T-cell (primary cell): ENCODE measurements around the gene ACP3. TPM values are rescaled to one million over a fixed set of nuclear protein-coding genes. Genes with fewer than 3 reads are reported as not detected.
A peak's percentile ranks its signal among the peaks of the same experiment; 100 is the strongest.

Source experiments
- ATAC-seq, 4 experiments: fragments of 200-7000 bp in 3 of 4; fragments of 150-1000 bp in 1 of 4; cut with Tn5 transposase; replicated peaks in 1 of 4; 1 replicate in 3 of 4; 2 replicates in 1 of 4; pipeline ENCODE4 v1.10.0; 2021; ENCODE audit warnings: moderate library complexity in 3 of 4, mild to moderate bottlenecking in 2 of 4, moderate number of reproducible peaks in 1 of 4
- CTCF ChIA-PET, 2 donors: fragments of 300-600 bp; sonication (Branson Sonifier 250); formaldehyde crosslinking; loops; one replicate each; lab custom pipeline; 2022; ENCODE audit warnings: antibody characterized with exemption in 2 of 2; lab: Charles Lee
- POLR2A ChIA-PET, 2 donors: fragments of 300-600 bp; sonication (Branson Sonifier 250); formaldehyde crosslinking; loops; one replicate each; lab custom pipeline; 2022; ENCODE audit warnings: antibody characterized with exemption in 2 of 2; lab: Charles Lee
- DNase-seq, 35 experiments: peaks; one replicate each; pipeline versions ENCODE4 v3.0.0 to v3.0.0-alpha.2; 2013 to 2023
- H3K27ac ChIP-seq: one replicate; pipeline ENCODE4 v1.5.1; 2013; ENCODE audit warnings: low read length
- H3K27me3 ChIP-seq, 2 experiments: replicated peaks in 1 of 2; 1 replicate in 1 of 2; 2 replicates in 1 of 2; pipeline versions ENCODE4 v1.6.1 to v1.7.0; 2013; ENCODE audit warnings: low read length in 1 of 2, mixed read lengths in 1 of 2; ENCODE audit not compliant: control insufficient read depth in 2 of 2, insufficient read depth in 2 of 2; ENCODE audit errors: extremely low read depth in 1 of 2
- H3K36me3 ChIP-seq, 2 donors: 1 replicate in 1 of 2; 2 replicates in 1 of 2; pipeline versions ENCODE4 v1.6.1 to v1.7.0; 2013; ENCODE audit warnings: low read length in 1 of 2; ENCODE audit not compliant: control insufficient read depth in 2 of 2, insufficient read depth in 1 of 2; ENCODE audit errors: extremely low read depth in 1 of 2
- H3K4me1 ChIP-seq, 2 experiments: 1 replicate in 1 of 2; 2 replicates in 1 of 2; pipeline versions ENCODE4 v1.6.1 to v1.7.0; 2013; ENCODE audit warnings: low read length in 2 of 2, mixed read lengths in 1 of 2; ENCODE audit not compliant: insufficient read depth in 2 of 2, control insufficient read depth in 1 of 2; ENCODE audit errors: extremely low read depth in 1 of 2
- H3K4me3 ChIP-seq, 2 donors: 1 replicate in 1 of 2; 2 replicates in 1 of 2; pipeline versions ENCODE4 v1.5.1 to v1.7.0; 2013; ENCODE audit warnings: mild to moderate bottlenecking in 2 of 2, low read length in 1 of 2, moderate library complexity in 1 of 2; ENCODE audit not compliant: control insufficient read depth in 1 of 2; ENCODE audit errors: extremely low read depth in 1 of 2
- H3K9me3 ChIP-seq: 2 replicates; pipeline ENCODE4 v1.7.0; 2013
- H3K27ac Mint-ChIP-seq, 2 donors: one replicate each; pipeline ENCODE4 v1.8.0; 2020 to 2021; ENCODE audit warnings: mild to moderate bottlenecking in 2 of 2, mixed read lengths in 2 of 2
- H3K27me3 Mint-ChIP-seq, 2 donors: one replicate each; pipeline ENCODE4 v1.8.0; 2021 to 2022; ENCODE audit warnings: mixed read lengths in 2 of 2
- H3K36me3 Mint-ChIP-seq: one replicate; pipeline ENCODE4 v1.8.0; 2021; ENCODE audit warnings: mixed read lengths
- H3K4me1 Mint-ChIP-seq, 3 donors: one replicate each; pipeline ENCODE4 v1.8.0; 2020 to 2022; ENCODE audit warnings: mixed read lengths in 3 of 3, mild to moderate bottlenecking in 1 of 3
- H3K4me3 Mint-ChIP-seq, 3 donors: one replicate each; pipeline ENCODE4 v1.8.0; 2020 to 2022; ENCODE audit warnings: mild to moderate bottlenecking in 3 of 3, mixed read lengths in 3 of 3, moderate library complexity in 3 of 3
- H3K9me3 Mint-ChIP-seq, 3 donors: one replicate each; pipeline ENCODE4 v1.8.0; 2020 to 2022; ENCODE audit warnings: mixed read lengths in 3 of 3
- WGBS: methylation state at CpG from one replicate; pipeline ENCODE4 v1.1.5; 2013; ENCODE audit warnings: missing lambda C conversion rate; ENCODE audit not compliant: insufficient coverage; 5-methylcytosine and 5-hydroxymethylcytosine counted together
- total RNA-seq, 35 experiments: library from RNA in 6 of 35; stranded (reverse) in 6 of 35; fragments of 120-200 nt in 1 of 35; gene quantifications; one replicate each; pipeline versions ENCODE4 v1.2.1 to v1.2.4 and lab custom pipeline; 2013 to 2026

Gene ACP3
- total RNA-seq = not detected
- total RNA-seq (2013) = 0.41 TPM
- 0 to 0.98 (median 0) reads per million in 29 experiments for total RNA-seq (lab: John Stamatoyannopoulos, UW)

- Histone ChIP-seq H3K4me3 (no peak within 1 kb of the TSS), H3K36me3 (no peaks in the 10 kb centered on the region), H3K27me3 (no peaks in the 10 kb centered on the region), H3K4me1 (no peaks in the 10 kb centered on the region), H3K9me3 (no peaks in the 10 kb centered on the region), H3K27ac (no peak within 1 kb of the TSS)
- 57% methylated on average over 2 of the region's 6 CpGs for WGBS
- Mint-ChIP-seq H3K9me3 (no peaks in the 10 kb centered on the region), H3K27me3 (peaks cover 10 to 31% of the 10 kb centered on the region in 2 donors), H3K4me1 (peaks cover 0 to 5% (median 2%) of the 10 kb centered on the region in 3 donors), H3K36me3 (no peaks in the 10 kb centered on the region), H3K4me3 (no peak within 1 kb of the TSS), H3K27ac (no peak within 1 kb of the TSS)
- ATAC-seq = no peak
- peak in 1 of 35 experiments; percentile 12 for DNase-seq
- ChIA-PET CTCF (no interaction called here), POLR2A (no interaction called here)
Observed at GRCh38 chr3:132317229-132317948, at the start of gene ACP3. TSS of gene ACP3 (plus strand) at chr3:132317407. CDS start at chr3:132317457, 50 bp downstream.

GRCh38 chr3:132268956-132269355, 48.3 kb upstream of the ACP3 start:
- no peaks in the 10 kb centered on the region for H3K36me3 ChIP-seq
- Mint-ChIP-seq H3K36me3 (no peaks in the 10 kb centered on the region), H3K4me3 (no peak overlapping the region), H3K9me3 (no peaks in the 10 kb centered on the region), H3K27me3 (peaks cover 4 to 18% of the 10 kb centered on the region in 2 donors), H3K27ac (no peak overlapping the region), H3K4me1 (no peaks in the 10 kb centered on the region)
- ChIA-PET POLR2A (interaction anchor here in 1 of 2 donors (0.7 kb wide), 1 partner anchor 67 kb away, joined by 3 read pairs; no protein-coding TSS in a partner anchor), CTCF (no interaction called here)
- no peaks in the 10 kb centered on the region for H3K9me3 ChIP-seq
- DNase-seq (no peak), ATAC-seq (no peak)
- H3K27me3 ChIP-seq = no peaks in the 10 kb centered on the region
- H3K4me3 ChIP-seq = no peak overlapping the region
- H3K4me1 ChIP-seq = no peaks in the 10 kb centered on the region
- H3K27ac ChIP-seq = no peak overlapping the region
- 75% methylated on average over 2 of the region's 2 CpGs for WGBS

GRCh38 chr3:132273036-132273435, 44.2 kb upstream of the ACP3 start:
- 88% methylated on average over 6 of the region's 6 CpGs for WGBS
- Mint-ChIP-seq H3K27me3 (peaks cover 0 to 19% of the 10 kb centered on the region in 2 donors), H3K36me3 (no peaks in the 10 kb centered on the region), H3K27ac (no peak overlapping the region), H3K4me3 (no peak overlapping the region), H3K9me3 (peaks cover 3 to 19% (median 11%) of the 10 kb centered on the region in 3 donors), H3K4me1 (no peaks in the 10 kb centered on the region)
- Histone ChIP-seq H3K36me3 (no peaks in the 10 kb centered on the region), H3K4me1 (no peaks in the 10 kb centered on the region), H3K27ac (no peak overlapping the region), H3K9me3 (no peaks in the 10 kb centered on the region), H3K4me3 (no peak overlapping the region), H3K27me3 (no peaks in the 10 kb centered on the region)
- POLR2A ChIA-PET = no interaction called here
- DNase-seq (no peak), ATAC-seq (no peak)
- CTCF ChIA-PET = no interaction called here

- POLR2A ChIA-PET = no interaction called here
- Histone ChIP-seq H3K9me3 (no peaks in the 10 kb centered on the region), H3K27me3 (no peaks in the 10 kb centered on the region), H3K27ac (no peak overlapping the region), H3K4me3 (no peak overlapping the region), H3K4me1 (no peaks in the 10 kb centered on the region), H3K36me3 (no peaks in the 10 kb centered on the region)
- WGBS = 87% methylated on average over 3 of the region's 5 CpGs
- peaks cover 3 to 23% (median 15%) of the 10 kb centered on the region in 3 donors for H3K9me3 Mint-ChIP-seq
- DNase-seq (no peak), ATAC-seq (no peak)
- CTCF ChIA-PET = no interaction called here
- H3K27me3 Mint-ChIP-seq = peaks cover 0 to 3% of the 10 kb centered on the region in 2 donors
- H3K36me3 Mint-ChIP-seq = no peaks in the 10 kb centered on the region
- no peak overlapping the region for H3K4me3 Mint-ChIP-seq
- H3K27ac Mint-ChIP-seq = no peak overlapping the region
- no peaks in the 10 kb centered on the region for H3K4me1 Mint-ChIP-seq
Observed at GRCh38 chr3:132276228-132276906, 40.8 kb upstream of the ACP3 start.

- no peaks in the 10 kb centered on the region for H3K4me1 Mint-ChIP-seq
- H3K27me3 Mint-ChIP-seq = peaks cover 2 to 9% of the 10 kb centered on the region in 2 donors
- H3K27ac Mint-ChIP-seq = no peak overlapping the region
- H3K9me3 Mint-ChIP-seq = peaks cover 3 to 23% (median 15%) of the 10 kb centered on the region in 3 donors
- DNase-seq = no peak
- H3K36me3 ChIP-seq = no peaks in the 10 kb centered on the region
- no peaks in the 10 kb centered on the region for H3K27me3 ChIP-seq
- no peak overlapping the region for H3K27ac ChIP-seq
- no CpG with 5 or more reads among the region's 2 CpGs for WGBS
- H3K9me3 ChIP-seq = no peaks in the 10 kb centered on the region
- ChIA-PET POLR2A (no interaction called here), CTCF (no interaction called here)
- no peak overlapping the region for H3K4me3 ChIP-seq
- no peaks in the 10 kb centered on the region for H3K4me1 ChIP-seq
- H3K4me3 Mint-ChIP-seq = no peak overlapping the region
- no peaks in the 10 kb centered on the region for H3K36me3 Mint-ChIP-seq
- ATAC-seq = no peak
Observed at GRCh38 chr3:132279030-132279429, 38.2 kb upstream of the ACP3 start.

- H3K4me1 Mint-ChIP-seq = no peaks in the 10 kb centered on the region
- H3K4me1 ChIP-seq = no peaks in the 10 kb centered on the region
- no peak overlapping the region for H3K4me3 ChIP-seq
- DNase-seq (no peak), ATAC-seq (no peak)
- H3K36me3 ChIP-seq = no peaks in the 10 kb centered on the region
- no peak overlapping the region for H3K4me3 Mint-ChIP-seq
- H3K36me3 Mint-ChIP-seq = no peaks in the 10 kb centered on the region
- no peak overlapping the region for H3K27ac Mint-ChIP-seq
- ChIA-PET CTCF (interaction anchor here in 1 of 2 donors (0.7 kb wide), 1 partner anchor 14 kb away, joined by 4 read pairs; no protein-coding TSS in a partner anchor), POLR2A (no interaction called here)
- peaks cover 0 to 7% of the 10 kb centered on the region in 2 experiments for H3K27me3 ChIP-seq
- H3K9me3 Mint-ChIP-seq = peaks cover 0 to 4% (median under 1%) of the 10 kb centered on the region in 3 donors
- H3K27ac ChIP-seq = no peak overlapping the region
- WGBS = 7% methylated on average over 1 of the region's 1 CpG
- no peaks in the 10 kb centered on the region for H3K9me3 ChIP-seq
- peaks cover 8 to 12% of the 10 kb centered on the region in 2 donors for H3K27me3 Mint-ChIP-seq
Observed at GRCh38 chr3:132283440-132283839, 33.8 kb upstream of the ACP3 start.
